CD4-positive, alpha-beta T cell treated with Interleukin-15 for 1 hour (primary cell): ENCODE results near the gene RYR1.
A peak's percentile ranks its signal among the peaks of the same experiment; 100 is the strongest.
"Not testable (repeated sequence)": the region's sequence is repeated elsewhere in the genome, so short reads cannot be mapped to it uniquely, and the experiment has no call there.

Source experiments
- DNase-seq: peaks from one replicate; pipeline ENCODE4 v3.0.0-alpha.2; 2020

Gene RYR1

DNA sequence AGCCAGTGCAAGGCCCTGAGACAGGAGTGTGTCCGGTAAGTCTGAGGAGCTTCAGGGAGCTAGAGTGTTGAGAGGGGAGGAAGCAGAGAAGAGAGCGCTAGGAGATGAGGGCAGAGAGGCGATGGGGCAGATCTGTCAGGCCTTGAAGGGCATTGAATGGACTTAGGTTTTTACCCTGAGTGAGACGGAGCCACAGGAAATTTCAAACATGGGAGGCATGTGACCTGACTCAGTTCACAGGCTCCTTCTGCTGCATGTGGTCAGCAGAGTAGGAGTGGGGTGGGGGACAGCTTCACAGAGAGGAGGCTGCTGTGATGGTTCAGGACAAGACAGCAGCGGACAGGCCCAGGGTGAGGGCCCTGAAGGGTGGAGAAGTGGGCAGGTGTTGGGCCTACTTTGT, 33.1 kb upstream of the RYR1 start:
- no peak for DNase-seq

DNA sequence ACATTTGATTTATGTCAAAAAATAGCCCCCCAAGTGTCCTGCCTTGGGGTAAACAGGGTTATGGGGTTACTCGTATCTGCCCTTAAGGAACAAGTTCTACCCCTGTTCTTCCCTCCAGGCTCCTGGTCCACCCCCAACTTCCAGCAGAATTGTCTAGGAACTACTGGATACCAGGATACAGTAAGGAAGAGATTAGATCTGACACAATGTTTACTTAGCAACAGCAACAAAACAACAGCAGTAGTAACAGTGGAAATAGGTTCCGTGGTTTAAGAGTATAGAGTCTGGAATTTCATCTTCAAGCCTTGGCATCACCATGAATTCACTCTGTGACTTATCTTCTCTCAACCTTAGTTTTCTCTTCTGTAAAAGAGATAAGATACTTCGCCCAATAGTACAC, 32.3 kb upstream of the RYR1 start:
- no peak for DNase-seq

DNA sequence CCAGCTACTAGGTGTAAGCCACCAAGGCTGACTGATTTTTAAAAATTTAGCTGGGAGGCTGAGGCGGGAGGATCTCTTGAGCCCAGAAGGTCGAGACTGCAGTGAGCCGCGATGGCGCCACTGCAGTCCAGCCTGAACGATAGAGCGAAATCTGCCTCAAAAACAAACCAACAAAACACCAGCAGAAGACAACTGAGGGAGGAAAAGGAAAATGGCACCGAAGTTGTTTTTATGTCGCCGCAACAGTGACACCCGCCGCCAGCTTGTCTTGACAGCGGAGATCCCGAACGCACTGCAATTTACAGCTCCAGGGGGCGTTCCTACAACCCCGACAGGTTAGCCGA, 30.9 kb upstream of the RYR1 start:
- no peak for DNase-seq

DNA sequence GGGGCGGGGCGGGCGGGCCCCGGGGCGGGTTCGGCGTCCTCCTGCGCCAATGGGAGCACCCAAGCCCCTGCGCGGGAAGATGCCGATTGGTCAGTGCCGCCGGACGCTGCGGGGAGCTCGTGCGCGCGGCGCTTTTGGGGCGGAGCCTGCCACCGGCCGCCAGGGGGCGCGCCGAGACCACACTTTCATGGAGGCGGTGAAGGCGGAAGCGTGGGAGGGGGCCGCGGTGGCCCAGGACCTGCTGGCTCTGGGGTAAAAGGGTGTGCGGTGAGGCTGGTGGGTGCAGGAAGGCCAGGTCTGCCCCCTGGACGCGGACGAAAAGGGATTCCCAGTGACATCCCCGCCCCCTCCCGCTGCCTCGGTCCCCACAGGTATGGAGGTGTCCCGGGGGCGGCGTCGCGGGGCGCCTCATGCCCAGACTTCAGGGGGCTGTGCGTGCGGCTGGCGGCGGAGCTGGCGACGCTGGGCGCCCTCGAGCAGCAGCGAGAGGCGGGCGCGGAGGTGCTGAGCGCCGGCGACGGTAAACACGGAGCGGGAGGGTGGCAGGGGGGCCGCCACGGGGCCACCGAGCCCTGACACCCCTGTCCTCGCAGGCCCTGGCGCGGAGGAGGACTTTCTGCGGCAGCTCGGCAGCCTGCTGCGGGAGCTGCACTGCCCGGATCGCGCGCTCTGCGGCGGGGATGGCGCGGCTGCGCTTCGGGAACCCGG, 30.4 kb upstream of the RYR1 start, which contains the start of gene FAM98C:
FAM98C (plus strand) TSS at position 127 of the 708 bp plus-strand sequence; CDS start at position 188, 61 bp downstream.
- peak; percentile 98 for DNase-seq

DNA sequence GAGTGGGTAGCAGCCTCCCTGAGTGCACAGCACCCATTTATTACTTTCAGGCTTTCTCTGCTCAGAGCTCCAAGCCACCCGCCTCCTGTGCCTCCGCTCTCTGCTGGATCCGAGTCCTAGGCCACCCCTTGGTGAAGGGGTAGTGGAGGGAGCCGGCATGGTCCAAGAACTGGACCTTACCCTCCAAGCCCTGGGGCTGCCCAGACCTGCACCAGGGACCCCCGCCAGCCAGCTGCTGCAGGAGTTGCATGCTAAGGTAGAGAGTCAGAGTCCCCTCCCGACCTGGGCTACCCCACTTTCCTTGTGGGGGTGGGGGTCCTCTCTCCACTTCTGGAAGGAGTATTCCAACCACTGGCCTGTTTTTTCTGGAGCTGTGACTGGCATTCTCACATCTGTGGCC, 28.6 kb upstream of the RYR1 start:
- DNase-seq: no peak

DNA sequence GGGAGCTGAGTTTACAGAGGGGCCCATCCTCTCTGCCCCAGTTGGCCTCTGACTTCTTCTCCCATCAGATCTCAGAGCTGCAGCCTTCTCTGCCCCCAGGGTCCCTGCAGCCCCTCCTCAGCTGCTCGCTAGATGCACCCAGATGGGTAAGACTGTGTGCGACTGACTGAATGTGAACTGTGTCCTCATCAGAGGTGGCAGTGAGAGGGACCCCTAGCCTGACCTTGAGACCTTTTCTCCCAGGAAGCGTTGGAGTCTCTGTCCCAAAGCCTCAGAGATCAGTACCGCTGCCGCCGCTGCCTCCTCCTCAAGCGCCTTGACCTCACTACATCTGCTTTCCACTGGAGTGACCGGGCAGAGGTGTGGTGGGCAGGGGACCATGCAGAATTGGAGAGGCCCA, 28.2 kb upstream of the RYR1 start:
- no peak for DNase-seq

DNA sequence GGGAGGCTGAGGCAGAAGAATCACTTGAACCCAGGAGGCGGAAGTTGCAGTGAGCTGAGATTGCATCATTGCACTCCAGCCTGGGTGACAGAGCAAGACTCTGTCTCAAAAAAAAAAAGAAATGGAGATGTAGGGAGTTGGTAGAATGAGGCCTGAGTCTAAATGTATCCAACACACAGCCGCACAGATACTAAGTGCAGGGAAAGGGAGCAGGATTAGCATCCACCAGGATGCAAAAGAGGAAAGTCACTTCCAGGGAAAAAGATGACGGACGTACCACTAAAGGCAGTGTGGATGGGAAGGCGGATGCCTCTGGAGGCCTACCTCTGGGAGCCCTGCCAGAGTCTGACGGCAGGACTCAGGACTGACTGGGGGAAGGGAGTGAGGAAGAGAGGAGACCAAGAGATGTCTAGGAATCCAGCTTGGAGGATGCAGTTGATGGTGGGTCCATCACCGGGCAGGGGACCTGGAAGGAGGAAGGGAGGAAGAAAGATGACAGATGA, 23.8 kb upstream of the RYR1 start:
- DNase-seq: no peak

DNA sequence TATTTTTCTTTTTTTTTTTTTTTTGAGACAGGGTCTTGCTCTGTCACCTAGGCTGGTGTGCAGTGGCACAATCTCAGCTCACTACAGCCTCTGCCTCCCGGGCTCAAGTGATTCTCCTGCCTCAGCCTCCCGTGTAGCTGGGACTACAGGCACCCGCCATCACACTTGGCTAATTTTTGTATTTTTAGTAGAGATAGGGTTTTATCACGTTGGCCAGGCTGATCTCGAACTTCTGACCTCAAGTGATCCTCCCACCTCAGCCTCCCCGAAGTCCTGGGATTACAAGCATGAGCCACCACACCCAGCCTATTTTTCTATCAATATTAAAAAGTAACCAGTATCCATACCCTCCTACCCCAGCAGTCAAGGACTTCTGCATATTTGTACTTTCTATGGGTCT, 23.1 kb upstream of the RYR1 start:
- not testable (repeated sequence) for DNase-seq

DNA sequence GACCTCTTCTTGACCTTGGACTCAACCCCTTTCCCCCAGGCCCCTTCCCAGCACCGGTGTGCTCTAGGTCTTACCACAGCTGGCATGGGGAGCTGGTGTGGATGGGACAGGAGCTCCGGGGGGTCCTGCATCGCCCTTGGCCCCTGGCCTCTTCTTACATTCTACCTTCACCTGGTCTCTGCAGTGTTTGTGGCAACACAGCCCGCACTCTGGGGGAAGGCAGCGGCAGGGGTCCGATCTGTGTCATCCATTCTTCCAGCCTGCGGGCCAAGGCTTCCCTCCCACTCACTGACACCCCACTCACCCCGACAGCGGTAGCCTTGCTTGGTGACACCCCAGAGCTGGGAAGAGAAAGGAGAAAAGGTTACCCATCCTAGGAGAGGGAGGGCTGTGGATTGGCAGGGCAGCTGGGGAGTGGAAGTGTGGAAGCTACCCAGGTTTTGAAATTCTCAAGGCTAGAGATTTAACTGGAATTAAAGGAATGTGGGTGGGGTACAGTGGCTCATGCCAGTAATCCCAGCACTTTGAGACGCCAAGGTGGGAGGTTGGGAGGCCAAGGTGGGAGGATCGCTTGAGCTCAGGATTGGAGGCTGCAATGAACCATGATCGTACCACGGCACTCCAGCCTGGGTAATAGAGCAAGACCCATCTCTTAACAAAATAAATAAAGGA, 22.3 kb upstream of the RYR1 start:
- no peak for DNase-seq

DNA sequence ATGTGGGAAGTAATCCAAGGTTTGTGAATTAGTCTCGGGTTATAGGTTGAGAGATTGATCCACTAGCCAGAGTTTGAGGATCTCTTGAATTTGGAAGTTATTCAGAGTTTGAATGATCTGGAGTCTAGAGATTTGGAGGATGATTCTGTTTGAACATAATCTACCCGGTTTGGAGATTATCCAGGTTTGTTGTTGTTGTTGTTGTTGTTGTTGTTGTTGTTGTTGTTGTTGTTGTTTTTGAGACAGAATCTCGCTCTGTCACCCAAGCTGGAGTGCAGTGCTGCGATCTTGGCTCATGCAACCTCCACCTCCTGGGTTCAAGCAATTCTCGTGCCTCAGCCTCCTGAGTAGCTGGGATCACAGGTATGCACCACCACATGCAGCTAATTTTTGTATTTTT, 21.6 kb upstream of the RYR1 start:
- not testable (repeated sequence) for DNase-seq

DNA sequence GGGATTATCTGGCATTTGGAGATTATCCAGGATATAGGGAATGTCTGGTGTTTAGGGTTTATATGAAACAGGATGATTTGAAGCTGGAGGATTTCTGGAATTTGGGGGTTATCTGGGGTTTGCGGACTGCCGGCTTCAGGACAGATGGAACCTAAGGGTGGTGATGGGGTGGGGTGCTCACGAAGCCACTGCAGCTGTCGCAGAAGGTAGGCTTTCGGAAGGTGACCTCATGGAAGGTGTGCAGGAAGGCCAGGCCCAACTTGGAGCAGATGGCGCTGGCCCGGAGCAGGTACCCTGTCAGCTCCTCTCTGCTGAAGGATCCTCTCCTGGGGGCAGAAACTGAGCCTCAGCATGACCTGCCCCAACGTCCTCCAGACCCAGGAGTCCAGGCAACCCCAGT, 21.0 kb upstream of the RYR1 start:
- DNase-seq: no peak

DNA sequence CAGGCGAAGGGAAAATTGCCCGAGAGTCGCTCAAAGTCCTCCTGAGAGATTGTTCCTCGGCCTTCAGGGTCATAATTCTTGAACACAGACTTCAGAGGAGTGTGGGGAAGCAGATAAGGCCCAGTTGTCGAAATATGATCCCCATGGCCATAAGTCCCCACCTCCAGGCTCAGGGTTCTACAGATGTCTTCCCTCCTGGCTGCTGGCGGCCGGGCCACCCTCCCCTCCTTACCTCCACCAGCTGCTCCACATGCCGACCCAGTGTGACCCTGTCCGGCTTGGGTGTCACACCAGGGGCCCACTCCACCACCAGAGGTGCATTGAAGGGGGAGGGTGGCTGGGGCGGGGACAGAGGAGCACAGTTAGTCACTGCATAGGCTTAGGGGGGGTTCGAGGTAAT, 20.5 kb upstream of the RYR1 start:
- no peak for DNase-seq

DNA sequence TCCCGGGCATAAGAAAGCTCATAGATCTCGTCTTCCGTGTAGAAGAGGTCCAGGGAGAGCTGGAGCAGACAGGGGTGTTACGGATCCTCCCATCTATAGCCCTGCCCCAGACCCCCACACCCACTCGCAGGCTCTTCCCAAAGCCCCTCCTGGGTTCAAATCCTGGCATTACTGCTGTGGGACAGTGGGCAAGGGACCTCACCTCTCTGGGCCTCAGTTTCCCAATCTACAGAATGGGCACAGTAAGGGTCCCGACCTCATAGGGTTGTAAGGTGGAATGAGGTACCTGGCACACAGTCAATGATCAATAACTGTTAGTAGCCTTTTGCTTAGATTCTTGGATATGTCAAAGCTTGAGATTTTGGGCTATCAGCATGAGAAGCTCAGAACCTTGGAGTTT, 20.1 kb upstream of the RYR1 start:
- no peak for DNase-seq

DNA sequence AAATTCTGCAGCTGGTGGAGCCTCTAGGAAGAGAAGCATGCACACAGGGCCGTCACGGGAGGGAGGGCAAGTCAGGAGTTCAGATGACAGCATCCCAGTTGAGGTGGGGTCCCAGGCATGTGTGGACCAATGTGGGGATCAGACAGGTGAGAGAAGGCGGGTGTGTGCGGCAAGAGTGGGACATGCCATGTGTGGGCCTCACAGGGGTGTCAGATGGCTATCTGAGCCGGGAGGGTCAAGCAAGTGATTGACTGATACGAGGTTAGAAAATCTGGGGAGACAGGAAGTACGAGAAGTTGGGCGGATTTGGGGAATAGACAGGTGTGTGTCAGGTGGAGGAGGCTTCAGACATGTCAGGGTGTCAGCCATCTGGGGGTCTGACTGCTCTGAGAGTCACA, 16.3 kb upstream of the RYR1 start:
- no peak for DNase-seq

DNA sequence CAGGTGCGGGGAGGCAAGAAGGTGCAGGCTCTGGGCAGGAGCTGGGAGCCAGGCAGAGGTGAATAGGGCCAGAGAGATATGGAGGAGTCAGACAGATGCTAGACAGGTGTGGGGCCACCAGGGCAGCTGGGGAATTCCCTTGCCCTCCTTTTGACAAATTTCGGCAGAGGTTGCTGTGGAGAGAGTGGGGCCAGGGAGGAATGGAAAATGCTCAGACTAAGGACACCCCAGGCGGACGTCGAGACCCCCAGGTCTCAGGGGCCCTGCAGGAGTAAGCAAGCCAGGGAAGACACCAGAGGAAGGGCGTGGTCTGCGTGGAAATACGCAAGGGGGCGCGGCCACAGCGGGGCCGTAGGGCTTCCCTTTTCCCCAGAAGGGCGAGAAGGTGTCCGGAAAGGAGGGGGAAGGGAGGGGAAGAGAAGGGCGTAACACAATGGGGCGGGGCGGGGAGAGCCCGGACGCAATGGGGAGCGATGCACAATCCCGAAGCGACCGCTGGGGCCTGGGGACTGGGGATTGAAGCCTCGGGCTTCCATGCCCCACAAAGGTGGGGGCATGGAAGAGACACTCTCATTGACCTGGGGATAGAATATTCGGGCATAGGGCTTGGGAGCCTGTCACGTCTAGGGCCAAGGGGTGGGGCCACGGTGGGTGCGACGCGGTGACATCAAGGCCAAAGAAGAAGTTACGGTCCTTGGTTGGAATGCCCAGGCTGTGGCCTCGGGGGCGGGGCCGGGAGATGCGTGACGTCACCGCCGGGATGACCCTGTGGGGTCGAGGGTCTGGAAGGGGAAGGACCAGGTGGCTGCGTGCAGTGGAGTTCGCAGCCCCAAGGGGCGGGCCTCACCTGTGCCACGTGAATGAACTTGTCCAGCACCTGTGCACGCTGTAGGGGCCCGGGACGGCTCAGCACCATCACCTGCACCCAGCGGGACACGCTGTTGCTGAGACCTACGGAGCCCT, 15.7 kb upstream of the RYR1 start:
- peak; percentile 83 for DNase-seq

DNA sequence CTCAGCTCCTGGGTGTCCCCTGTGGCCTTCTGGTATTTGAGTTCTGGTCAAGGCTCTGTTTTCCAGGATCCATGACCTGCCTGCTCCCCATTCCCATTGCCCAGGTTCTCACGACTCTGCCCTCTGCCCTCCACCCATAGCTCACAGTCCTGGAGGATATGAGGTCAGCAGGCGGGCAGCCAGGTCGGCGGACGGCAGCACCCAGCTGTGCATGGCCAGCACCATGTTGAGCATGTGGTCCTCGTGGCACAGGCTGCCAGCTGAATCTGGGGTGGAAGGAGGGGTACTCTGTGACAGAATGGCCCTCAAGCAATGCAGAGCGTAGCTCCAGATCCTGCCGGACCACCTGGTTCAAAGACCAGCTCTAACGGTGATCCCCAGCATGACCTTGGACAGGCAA, 12.6 kb upstream of the RYR1 start:
- DNase-seq: no peak

DNA sequence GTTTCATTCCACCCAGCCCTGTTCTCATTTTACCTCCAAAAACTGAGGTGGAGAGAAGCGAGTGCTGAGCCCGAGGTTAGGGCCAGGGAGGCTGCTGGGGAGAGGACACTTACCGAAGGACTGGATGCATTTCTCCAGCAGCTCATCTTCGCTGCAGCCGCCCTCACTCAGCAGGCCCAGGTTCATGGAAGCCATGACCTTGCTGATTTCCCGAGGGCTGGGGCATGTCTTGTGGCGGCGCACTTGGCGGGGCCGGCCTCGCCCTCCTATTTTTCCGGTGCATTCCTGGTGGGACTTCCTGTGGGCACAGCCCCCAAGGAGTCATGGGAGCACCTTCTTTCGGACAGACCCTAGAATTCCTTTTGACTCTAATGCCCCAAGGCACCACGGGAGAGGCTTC, 11.6 kb upstream of the RYR1 start:
- DNase-seq: no peak

DNA sequence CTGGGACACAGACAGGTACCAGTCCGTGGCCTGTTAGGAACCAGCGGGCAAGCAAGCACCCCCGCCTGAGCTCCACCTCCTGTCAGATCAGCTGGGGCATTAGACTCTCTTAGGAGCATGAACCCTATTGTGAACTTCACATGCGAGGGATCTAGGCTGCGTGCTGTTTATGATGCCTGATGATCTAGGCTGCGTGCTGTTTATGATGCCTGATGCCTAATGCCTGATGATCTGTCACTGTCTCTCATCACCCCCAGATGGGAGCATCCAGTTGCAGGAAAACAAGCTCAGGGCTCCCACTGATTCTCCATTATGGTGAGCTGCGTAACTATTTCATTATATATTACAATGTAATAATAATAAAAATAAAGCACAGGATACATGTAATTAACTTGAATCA, 11.1 kb upstream of the RYR1 start:
- DNase-seq: no peak

DNA sequence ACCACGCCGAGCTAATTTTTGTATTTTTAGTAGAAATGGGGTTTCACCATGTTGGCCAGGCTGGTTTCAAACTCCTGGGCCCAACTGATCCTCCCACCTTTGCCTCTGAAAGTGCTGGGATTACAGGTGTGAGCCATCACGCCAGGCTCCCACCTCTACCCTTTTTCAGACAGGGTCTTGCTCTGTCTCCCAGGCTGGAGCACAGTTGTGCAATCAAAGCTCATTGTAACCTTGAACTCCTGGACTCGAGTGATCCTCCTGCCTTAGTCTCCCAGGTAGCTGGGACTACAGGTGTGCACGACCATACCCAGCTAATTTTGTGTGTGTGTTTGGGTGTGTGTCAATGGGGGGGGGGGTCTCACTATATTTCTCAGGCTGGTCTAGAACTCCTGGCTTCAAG, 9.2 kb upstream of the RYR1 start:
- DNase-seq: no peak

DNA sequence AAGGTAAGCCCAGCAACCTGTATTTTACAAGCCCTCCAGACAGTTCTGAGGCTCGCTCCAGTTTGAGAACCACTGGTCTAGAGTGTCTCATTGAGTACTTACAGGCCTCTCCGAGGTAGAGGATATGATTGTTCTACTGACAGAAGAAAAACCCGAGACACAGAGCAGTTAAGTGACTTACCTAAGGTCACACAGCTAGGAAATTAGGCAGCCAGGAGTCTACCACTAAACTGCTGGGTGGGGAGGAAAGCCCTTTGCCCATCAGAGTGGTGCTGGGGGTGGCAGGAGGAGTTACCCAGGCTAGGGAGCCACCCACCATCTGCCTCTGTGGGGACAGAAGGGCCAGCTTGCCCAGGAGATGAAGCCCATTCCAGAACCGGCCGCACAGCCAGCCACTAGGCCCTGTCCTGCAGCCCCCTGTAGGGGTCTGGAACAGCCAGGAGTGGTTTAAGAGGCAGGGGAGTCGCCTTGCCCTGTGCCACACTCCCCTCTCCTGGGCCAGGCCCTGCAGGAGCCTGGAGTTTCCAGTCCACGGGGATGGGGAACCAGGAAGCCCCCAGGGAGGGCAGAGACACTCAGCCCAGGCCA, 8.2 kb upstream of the RYR1 start:
- no peak for DNase-seq

DNA sequence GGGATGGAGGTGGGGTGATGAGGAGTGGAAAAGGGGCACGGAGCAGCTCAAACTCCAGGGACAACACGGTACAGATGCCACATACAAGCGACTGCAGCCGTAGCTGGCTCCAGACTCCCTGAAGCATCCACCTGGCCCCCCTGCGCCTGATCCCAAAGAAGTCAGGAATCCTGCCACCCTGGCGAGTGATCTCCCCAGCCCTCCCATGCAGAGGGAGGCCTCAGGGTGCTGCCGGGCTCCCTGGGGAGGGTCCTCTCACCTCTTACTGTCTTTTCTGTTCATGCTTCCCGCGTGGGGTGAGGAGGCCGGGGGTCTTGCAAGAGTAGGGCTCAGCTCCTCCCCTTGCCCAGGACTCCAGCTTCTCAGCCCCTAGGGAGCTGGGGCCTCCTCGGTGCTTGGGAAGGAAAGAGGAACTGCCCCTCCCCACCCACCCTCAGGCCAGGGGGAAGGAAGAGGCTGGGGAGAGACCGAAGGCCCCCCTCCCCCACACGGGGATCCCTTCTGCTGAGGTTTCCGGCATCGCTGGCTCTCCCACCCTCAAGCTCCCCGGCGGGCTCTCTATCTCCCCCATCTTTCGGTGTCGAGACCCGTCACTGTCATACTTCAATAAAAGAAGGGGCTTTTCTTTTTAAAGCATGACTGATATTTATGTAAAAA, 7.6 kb upstream of the RYR1 start, which contains the start of gene RASGRP4:
RASGRP4 (minus strand) TSS at position 410 of the 657 bp plus-strand sequence; CDS start at position 282, 128 bp downstream.
- peak; percentile 56 for DNase-seq

DNA sequence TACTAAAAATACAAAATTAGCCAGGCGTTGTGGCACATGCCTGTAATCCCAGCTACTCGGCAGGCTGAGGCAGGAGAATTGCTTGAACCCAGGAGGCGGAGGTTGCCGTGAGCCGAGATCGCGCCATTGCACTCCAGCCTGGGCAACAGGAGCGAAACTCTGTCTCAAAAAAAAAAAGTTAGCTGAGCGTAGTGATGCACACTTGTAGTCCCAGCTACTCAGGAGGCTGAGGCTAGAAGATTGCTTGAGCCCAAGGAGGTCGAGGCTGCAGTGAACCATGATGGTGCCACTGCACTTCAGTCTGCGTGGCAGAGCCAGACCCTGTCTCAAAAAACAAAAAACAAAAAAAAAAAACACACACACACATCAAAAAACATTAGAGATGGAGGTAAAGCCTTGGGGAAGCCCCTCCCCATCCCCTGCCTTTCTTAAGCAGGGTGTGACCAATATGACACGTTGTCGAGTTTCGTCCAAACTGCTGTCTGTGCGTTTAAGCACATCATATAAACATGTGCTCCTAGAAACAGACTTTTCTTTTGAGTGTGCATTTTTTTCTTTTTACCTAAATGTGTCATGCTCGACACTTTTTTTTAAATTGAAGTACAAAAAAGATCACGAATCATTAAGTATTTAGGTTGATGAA, 6.3 kb upstream of the RYR1 start:
- peak; percentile 24 for DNase-seq
